Right lobe of liver (tissue), 4 donors: ENCODE results near the gene TDRD12.
"Not testable (repeated sequence)": the region's sequence is repeated elsewhere in the genome, so short reads cannot be mapped to it uniquely, and the experiment has no call there.

Experiments
- CTCF ChIP-seq, 4 donors: fragments of 200-600 bp in 3 of 4; fragments of 450-650 bp in 1 of 4; IDR thresholded peaks; one replicate each; pipeline versions ENCODE4 v1.5.1 to v1.8.0; 2016 to 2022; ENCODE audit warnings: antibody characterized with exemption in 4 of 4, mild to moderate bottlenecking in 2 of 4
- POLR2A ChIP-seq: fragments of 450-650 bp; IDR thresholded peaks from one replicate; pipeline ENCODE4 v1.6.1; 2017; ENCODE audit warnings: antibody characterized with exemption, mild to moderate bottlenecking
- donor health status: DM: no; HTN: no; CAD: no.
- donor health status: DM: no; HTN: no; CAD: no.
- donor health status: DM: no; HTN: yes; CAD: no.

GRCh38 chr19:32716203-32716602 lies 3.4 kb upstream of the TDRD12 start:
- not testable (repeated sequence) for TF ChIP-seq POLR2A; CTCF (IDR thresholded peaks at IDR 0.05)
